SK-N-SH (cell line): Measurements from ENCODE around the gene SPOP. TPM values are rescaled to one million over a fixed set of nuclear protein-coding genes. Genes with fewer than 3 reads are reported as not detected.

Experiments used
- CTCF ChIA-PET: fragments of 300-600, 350-600 bp; formaldehyde crosslinking; extraction: SDS; loops from one replicate; lab custom pipeline; 2021; lab: Yijun Ruan, JAX
- POLR2A ChIA-PET: fragments of 350-600 bp; sonication (Branson Sonifier 250); formaldehyde crosslinking; extraction: SDS; loops from one replicate; lab custom pipeline; 2020; ENCODE audit warnings: antibody characterized with exemption, inconsistent platforms; lab: Yijun Ruan, JAX
- DNase-seq: peaks from one replicate; pipeline ENCODE4 v3.0.0; 2012
- H2AFZ ChIP-seq: fragments of 200-600 bp; sonication (generic); 2 replicates; pipeline ENCODE4 v1.8.1; 2016; ENCODE audit warnings: antibody characterized with exemption, mild to moderate bottlenecking, low read depth
- H3F3A ChIP-seq: fragments of 200-600 bp; sonication (generic); replicated peaks from 2 replicates; pipeline ENCODE3; 2016; ENCODE audit warnings: antibody characterized with exemption, mild to moderate bottlenecking; ENCODE audit not compliant: insufficient read depth
- H3K27ac ChIP-seq, 2 experiments: fragments of 200-500 bp in 1 of 2; fragments of 200-600 bp in 1 of 2; sonication (Bioruptor generic) in 1 of 2; sonication (generic), shearing (Covaris generic) in 1 of 2; 2 replicates each; pipeline versions ENCODE4 v1.5.1 to v1.6.1; 2014 to 2016; ENCODE audit warnings: low read depth in 2 of 2, inconsistent platforms in 1 of 2, low read length in 1 of 2, mild to moderate bottlenecking in 1 of 2, mixed read lengths in 1 of 2
- H3K27me3 ChIP-seq: fragments of 200-600 bp; sonication (generic), shearing (Covaris generic); 2 replicates; pipeline ENCODE4 v1.6.1; 2016; ENCODE audit warnings: mixed run types; ENCODE audit not compliant: insufficient read depth
- H3K36me3 ChIP-seq, 2 experiments: fragments of 200-500 bp in 1 of 2; fragments of 200-600 bp in 1 of 2; sonication (Bioruptor generic) in 1 of 2; sonication (generic) in 1 of 2; replicated peaks in 1 of 2; 2 replicates each; pipeline versions ENCODE3 to v1.5.1; 2014 to 2016; ENCODE audit warnings: low read length in 1 of 2, mild to moderate bottlenecking in 1 of 2; ENCODE audit not compliant: insufficient read depth in 2 of 2, control insufficient read depth in 1 of 2
- H3K4me1 ChIP-seq, 2 experiments: fragments of 200-500 bp in 1 of 2; fragments of 200-600 bp in 1 of 2; sonication (Bioruptor generic) in 1 of 2; sonication (generic), shearing (Covaris generic) in 1 of 2; 2 replicates each; pipeline versions ENCODE4 v1.5.1 to v1.6.1; 2014 to 2016; ENCODE audit warnings: low read depth in 1 of 2, low read length in 1 of 2, mixed run types in 1 of 2; ENCODE audit not compliant: insufficient read depth in 2 of 2, control insufficient read depth in 1 of 2
- H3K4me2 ChIP-seq: fragments of 200-600 bp; sonication (generic), shearing (Covaris generic); 2 replicates; pipeline ENCODE4 v1.6.1; 2017; ENCODE audit warnings: mixed run types
- H3K4me3 ChIP-seq, 2 experiments: fragments of 200-500 bp in 1 of 2; fragments of 200-600 bp in 1 of 2; sonication (Bioruptor generic) in 1 of 2; sonication (generic), shearing (Covaris generic) in 1 of 2; 2 replicates each; pipeline versions ENCODE4 v1.5.1 to v1.8.1; 2014 to 2016; ENCODE audit warnings: low read depth in 2 of 2, inconsistent platforms in 1 of 2, low read length in 1 of 2, mild to moderate bottlenecking in 1 of 2, mixed read lengths in 1 of 2, moderate library complexity in 1 of 2
- H3K79me2 ChIP-seq: fragments of 200-600 bp; sonication (generic); 2 replicates; pipeline ENCODE4 v1.8.1; 2017; ENCODE audit warnings: mild to moderate bottlenecking; ENCODE audit not compliant: insufficient read depth
- H3K9ac ChIP-seq: fragments of 200-600 bp; sonication (generic); 2 replicates; pipeline ENCODE4 v1.6.1; 2017; ENCODE audit warnings: mixed run types
- H3K9me2 ChIP-seq: fragments of 200-600 bp; sonication (generic); 2 replicates; pipeline ENCODE4 v1.6.1; 2017; ENCODE audit warnings: mixed run types
- H3K9me3 ChIP-seq: fragments of 200-600 bp; sonication (generic); 2 replicates; pipeline ENCODE4 v1.6.1; 2017; ENCODE audit warnings: mixed run types, mild to moderate bottlenecking, moderate library complexity
- H4K20me1 ChIP-seq: fragments of 200-600 bp; sonication (generic); 2 replicates; pipeline ENCODE4 v1.6.1; 2017; ENCODE audit warnings: mild to moderate bottlenecking, mixed run types; ENCODE audit not compliant: insufficient read depth
- CHD2 ChIP-seq: fragments of 150-350 bp; IDR thresholded peaks from 2 replicates; pipeline ENCODE4 v1.6.1; 2018; ENCODE audit warnings: low read length; ENCODE audit not compliant: partially characterized antibody
- CTCF ChIP-seq: fragments of 200-600 bp; sonication (generic); IDR thresholded peaks from 2 replicates; pipeline ENCODE4 v1.6.1; 2017; ENCODE audit warnings: antibody characterized with exemption, mild to moderate bottlenecking, moderate library complexity
- ELF1 ChIP-seq: IDR thresholded peaks from 2 replicates; pipeline ENCODE4 v1.4.0; 2012
- FOXM1 ChIP-seq: IDR thresholded peaks from 2 replicates; pipeline ENCODE4 v1.4.0; 2012; ENCODE audit warnings: low read depth, mild to moderate bottlenecking
- GATA2 ChIP-seq: sonication (generic); formaldehyde crosslinking; IDR thresholded peaks from 2 replicates; pipeline ENCODE4 v1.5.0; 2020; ENCODE audit warnings: mild to moderate bottlenecking, missing genetic modification reagents
- JUND ChIP-seq: IDR thresholded peaks from 2 replicates; pipeline ENCODE4 v1.4.0; 2012
- NFIC ChIP-seq: IDR thresholded peaks from 2 replicates; pipeline ENCODE4 v1.4.0; 2012; ENCODE audit warnings: borderline replicate concordance
- NRF1 ChIP-seq: IDR thresholded peaks from 2 replicates; pipeline ENCODE4 v1.6.1; 2012; ENCODE audit warnings: low read depth, mild to moderate bottlenecking, low read length
- POLR2AphosphoS5 ChIP-seq: IDR thresholded peaks from 2 replicates; pipeline ENCODE4 v1.6.1; 2012; ENCODE audit warnings: low read depth, low read length
- RAD21 ChIP-seq: IDR thresholded peaks from 2 replicates; pipeline ENCODE4 v1.6.1; 2012; ENCODE audit warnings: mild to moderate bottlenecking, low read length
- RXRA ChIP-seq: IDR thresholded peaks from 2 replicates; pipeline ENCODE4 v1.4.0; 2012; ENCODE audit warnings: low read depth, mild to moderate bottlenecking, borderline replicate concordance
- SIN3A ChIP-seq: IDR thresholded peaks from 2 replicates; pipeline ENCODE4 v1.6.1; 2012; ENCODE audit warnings: low read depth, mild to moderate bottlenecking, low read length, moderate library complexity, borderline replicate concordance
- SMC3 ChIP-seq: IDR thresholded peaks from 2 replicates; pipeline ENCODE4 v1.6.1; 2012; ENCODE audit warnings: low read depth, low read length, improper control_type of control experiment
- TCF12 ChIP-seq: IDR thresholded peaks from 2 replicates; pipeline ENCODE4 v1.4.0; 2012
- TEAD4 ChIP-seq: IDR thresholded peaks from 2 replicates; pipeline ENCODE4 v1.4.0; 2012; ENCODE audit warnings: mild to moderate bottlenecking, borderline replicate concordance; ENCODE audit not compliant: insufficient read depth
- YY1 ChIP-seq: IDR thresholded peaks from 2 replicates; pipeline ENCODE4 v1.4.0; 2012; ENCODE audit warnings: low read depth, mild to moderate bottlenecking
- WGBS: methylation state at CpG from one replicate; pipeline ENCODE4 v1.1.6; 2017; ENCODE audit warnings: low lambda C conversion rate; 5-methylcytosine and 5-hydroxymethylcytosine counted together
- polyA plus RNA-seq, 3 experiments: library from polyadenylated mRNA; depleted of rRNA; stranded (reverse); fragments of >200 nt; gene quantifications; 2 replicates each; pipeline ENCODE4 v1.2.3, GENCODE V29; 2012

Gene SPOP
- polyA plus RNA-seq, 1 of the 3 experiments (the other 2 are of a cell fraction): 54.0 TPM

- CTCF ChIA-PET: interaction anchor here (0.6 to 48.9 kb wide), 55 partner anchors 10 to 877 kb away, joined by 3 to 2107 read pairs (median 8); partner anchors contain the start of genes NGFR, NXPH3, PHB1 and SLC35B1
- H3K4me2 ChIP-seq: no peak overlapping the region
Observed at GRCh38 chr17:49555495-49556222, 122.2 kb downstream of the SPOP start.

GRCh38 chr17:49554694-49555494 is 123.0 kb downstream of the SPOP start:
- Histone ChIP-seq H3K27ac (no peak overlapping the region), H3K27me3 (peaks cover 19% of the 10 kb centered on the region; the same call in 1 of the 2 replicates), H3K4me3 (no peak overlapping the region), H3K9me2 (no peaks in the 10 kb centered on the region), H2AFZ (no peak overlapping the region), H3K9me3 (no peaks in the 10 kb centered on the region), H3K4me2 (no peak overlapping the region), H3K9ac (no peak overlapping the region), H3F3A (no peaks in the 10 kb centered on the region), H3K4me1 (peaks cover 0 to 13% of the 10 kb centered on the region in 2 experiments; a peak in 1 of 4 replicates), H4K20me1 (no peaks in the 10 kb centered on the region), H3K79me2 (no peaks in the 10 kb centered on the region), H3K36me3 (no peaks in the 10 kb centered on the region)
- ChIA-PET CTCF (interaction anchor here (0.8 to 48.9 kb wide), 26 partner anchors 9 to 442 kb away, joined by 3 to 2107 read pairs (median 42); partner anchors contain the start of genes NGFR, PHB1, SLC35B1 and SPOP), POLR2A (interaction anchor here (1.0 to 1.6 kb wide), 2 partner anchors 60 to 119 kb away, joined by 4 to 8 read pairs; partner anchors contain the start of gene NGFR)
- peak; percentile 15 for DNase-seq
- no peak for TF ChIP-seq NFIC
- no peak for TF ChIP-seq JUND
- TF ChIP-seq POLR2AphosphoS5: no peak
- no peak for TF ChIP-seq ELF1
- TF ChIP-seq TCF12: no peak
- no peak for TF ChIP-seq RAD21
- no peak for TF ChIP-seq RXRA
- TF ChIP-seq SIN3A: no peak
- no peak for TF ChIP-seq YY1
- no peak for TF ChIP-seq SMC3
- TF ChIP-seq FOXM1: no peak
- WGBS: 64% methylated on average over 12 of the region's 14 CpGs

More at GRCh38 chr17:49555495-49556222, 122.2 kb downstream of the SPOP start:
- Histone ChIP-seq H3F3A (no peaks in the 10 kb centered on the region), H3K27ac (no peak overlapping the region), H3K36me3 (no peaks in the 10 kb centered on the region), H3K27me3 (peaks cover 19% of the 10 kb centered on the region; the same call in 1 of the 2 replicates), H3K9ac (no peak overlapping the region), H3K4me3 (no peak overlapping the region), H3K79me2 (no peaks in the 10 kb centered on the region), H4K20me1 (no peaks in the 10 kb centered on the region), H3K9me3 (no peaks in the 10 kb centered on the region), H3K4me1 (peaks cover 0 to 8% of the 10 kb centered on the region in 2 experiments; a peak in 1 of 4 replicates), H3K9me2 (no peaks in the 10 kb centered on the region), H2AFZ (peak overlapping the region; percentile 65; the same call in 1 of the 2 replicates)
- POLR2A ChIA-PET: interaction anchor here (0.9 to 1.6 kb wide), 4 partner anchors 40 to 147 kb away, joined by 3 to 8 read pairs (median 4); partner anchors contain the start of gene NGFR
- DNase-seq: peak; percentile 41
- 71% methylated on average over 17 of the region's 19 CpGs for WGBS
- TF ChIP-seq CHD2: no peak
- no peak for TF ChIP-seq RAD21
- TF ChIP-seq CTCF: no peak
- no peak for TF ChIP-seq GATA2 (CRISPR knock-in tag)
- no peak for TF ChIP-seq TCF12
- TF ChIP-seq NRF1: no peak
- no peak for TF ChIP-seq TEAD4
